ENCODE results near the gene IQSEC1.
A peak's percentile ranks its signal among the peaks of the same experiment; 100 is the strongest.

The IQSEC1 gene

GRCh38 chr3:12995389-12996180 is 77.6 kb downstream of the IQSEC1 start:
- DNase-seq, result no peak

- peak; percentile 84 to 86 for DNase-seq
Observed at GRCh38 chr3:12994607-12995388, 78.4 kb downstream of the IQSEC1 start.

GRCh38 chr3:12994357-12994606 is 78.9 kb downstream of the IQSEC1 start:
- DNase-seq, result no peak

- DNase-seq, result no peak
Observed at GRCh38 chr3:12993517-12994356, 79.5 kb downstream of the IQSEC1 start.

GRCh38 chr3:12992629-12993516 is 80.4 kb downstream of the IQSEC1 start:
- DNase-seq, result no peak

- no peak for DNase-seq
Observed at GRCh38 chr3:12991861-12992281, 81.4 kb downstream of the IQSEC1 start.

- no peak for DNase-seq
Observed at GRCh38 chr3:12991481-12991837, 81.8 kb downstream of the IQSEC1 start.

GRCh38 chr3:12990781-12991480 is 82.3 kb downstream of the IQSEC1 start:
- no peak for DNase-seq

- no peak for DNase-seq
Observed at GRCh38 chr3:12990306-12990705, 82.9 kb downstream of the IQSEC1 start.

- no peak for DNase-seq
Observed at GRCh38 chr3:12988728-12989454, 84.3 kb downstream of the IQSEC1 start.

- DNase-seq, result no peak
Observed at GRCh38 chr3:12987602-12988001, 85.6 kb downstream of the IQSEC1 start.

- no peak for DNase-seq
Observed at GRCh38 chr3:12986986-12987385, 86.2 kb downstream of the IQSEC1 start.

GRCh38 chr3:12986521-12986920 is 86.7 kb downstream of the IQSEC1 start:
- DNase-seq, result no peak

- no peak for DNase-seq
Observed at GRCh38 chr3:12986031-12986430, 87.2 kb downstream of the IQSEC1 start.

- DNase-seq, result no peak
Observed at GRCh38 chr3:12985148-12985547, 88.1 kb downstream of the IQSEC1 start.

- DNase-seq, result peak; percentile 64 to 69
Observed at GRCh38 chr3:12984023-12984823, 89.0 kb downstream of the IQSEC1 start.

- DNase-seq, result no peak
Observed at GRCh38 chr3:12983319-12983718, 89.9 kb downstream of the IQSEC1 start.

- no peak for DNase-seq
Observed at GRCh38 chr3:12982619-12983101, 90.6 kb downstream of the IQSEC1 start.

GRCh38 chr3:12981306-12982275 is 91.6 kb downstream of the IQSEC1 start:
- no peak for DNase-seq
